ENCODE data around the gene TFF1.

DNA sequence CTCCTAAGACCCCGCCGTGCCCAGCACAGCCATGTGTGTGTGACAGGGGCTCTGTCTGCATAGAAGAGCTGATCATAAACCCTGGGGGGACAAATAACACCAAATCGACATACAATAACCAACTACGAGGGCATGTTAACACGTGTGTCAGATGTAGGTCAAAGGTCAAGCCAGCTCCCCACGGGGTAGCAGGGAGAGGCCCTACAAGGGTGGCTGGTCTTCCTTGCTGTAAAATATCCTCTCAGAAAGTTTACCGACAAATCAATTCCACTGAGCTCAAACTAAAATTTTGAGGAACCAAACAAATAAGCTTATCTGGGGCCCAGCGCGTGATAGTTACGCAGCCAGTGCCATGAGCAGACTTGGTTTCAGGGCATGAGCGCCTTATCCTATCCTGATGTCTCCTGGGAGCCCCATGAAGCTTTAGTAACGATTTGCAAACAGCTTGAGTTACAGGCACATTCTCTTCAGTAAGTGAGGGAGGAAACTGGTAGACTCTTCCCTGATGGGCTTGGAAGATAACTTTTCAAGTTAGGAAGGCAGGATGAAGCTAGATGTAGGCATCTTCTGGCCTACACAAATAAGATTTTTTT lies 32.2 kb upstream of the TFF1 start:
- TF ChIP-seq, protein P1, sequence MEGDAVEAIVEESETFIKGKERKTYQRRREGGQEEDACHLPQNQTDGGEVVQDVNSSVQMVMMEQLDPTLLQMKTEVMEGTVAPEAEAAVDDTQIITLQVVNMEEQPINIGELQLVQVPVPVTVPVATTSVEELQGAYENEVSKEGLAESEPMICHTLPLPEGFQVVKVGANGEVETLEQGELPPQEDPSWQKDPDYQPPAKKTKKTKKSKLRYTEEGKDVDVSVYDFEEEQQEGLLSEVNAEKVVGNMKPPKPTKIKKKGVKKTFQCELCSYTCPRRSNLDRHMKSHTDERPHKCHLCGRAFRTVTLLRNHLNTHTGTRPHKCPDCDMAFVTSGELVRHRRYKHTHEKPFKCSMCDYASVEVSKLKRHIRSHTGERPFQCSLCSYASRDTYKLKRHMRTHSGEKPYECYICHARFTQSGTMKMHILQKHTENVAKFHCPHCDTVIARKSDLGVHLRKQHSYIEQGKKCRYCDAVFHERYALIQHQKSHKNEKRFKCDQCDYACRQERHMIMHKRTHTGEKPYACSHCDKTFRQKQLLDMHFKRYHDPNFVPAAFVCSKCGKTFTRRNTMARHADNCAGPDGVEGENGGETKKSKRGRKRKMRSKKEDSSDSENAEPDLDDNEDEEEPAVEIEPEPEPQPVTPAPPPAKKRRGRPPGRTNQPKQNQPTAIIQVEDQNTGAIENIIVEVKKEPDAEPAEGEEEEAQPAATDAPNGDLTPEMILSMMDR (IDR thresholded peaks at IDR 0.05; ENCODE audit: low read depth, low read length) = no peak
- TF ChIP-seq EZH2phosphoT487 (IDR thresholded peaks at IDR 0.05; ENCODE audit: low read depth) = no peak

Measured in OCI-LY3 (cell line).